Gastrocnemius medialis (tissue), 4 donors: Measurements from ENCODE around the gene GCH1. TPM values are rescaled to one million over a fixed set of nuclear protein-coding genes. Genes with fewer than 3 reads are reported as not detected.
"Not testable (repeated sequence)": the region's sequence is repeated elsewhere in the genome, so short reads cannot be mapped to it uniquely, and the experiment has no call there.

Source experiments
- ATAC-seq, 2 donors: fragments of 150-250 bp; one replicate each; pipeline ENCODE4 v1.9.1; 2016
- DNase-seq, 2 donors: peaks; one replicate each; pipeline ENCODE4 v3.0.0-alpha.2; 2019
- H3K27ac ChIP-seq, 4 donors: fragments of 200-600 bp; sonication (generic); 1 replicate in 1 of 4; 2 replicates in 3 of 4; pipeline ENCODE4 v1.5.1; 2016 to 2018; ENCODE audit warnings: mild to moderate bottlenecking in 2 of 4, moderate library complexity in 1 of 4
- H3K27me3 ChIP-seq, 3 donors: fragments of 200-600 bp; sonication (generic) in 2 of 3; 1 replicate in 1 of 3; 2 replicates in 2 of 3; pipeline versions ENCODE4 v1.5.1 to v1.6.0; 2016 to 2019; ENCODE audit warnings: mild to moderate bottlenecking in 1 of 3, moderate library complexity in 1 of 3
- H3K36me3 ChIP-seq, 2 donors: fragments of 200-600 bp; sonication (generic) in 1 of 2; one replicate each; pipeline ENCODE4 v1.5.1; 2017 to 2018
- H3K4me1 ChIP-seq, 2 donors: fragments of 200-600 bp; sonication (generic) in 1 of 2; one replicate each; pipeline ENCODE4 v1.5.1; 2016 to 2017; ENCODE audit warnings: mild to moderate bottlenecking in 2 of 2
- H3K4me3 ChIP-seq, 4 donors: fragments of 200-600 bp; sonication (generic) in 3 of 4; 1 replicate in 1 of 4; 2 replicates in 3 of 4; pipeline ENCODE4 v1.5.1; 2016 to 2019; ENCODE audit warnings: mild to moderate bottlenecking in 2 of 4
- H3K9me3 ChIP-seq, 3 donors: fragments of 200-600 bp; sonication (generic) in 2 of 3; 1 replicate in 1 of 3; 2 replicates in 2 of 3; pipeline ENCODE4 v1.5.1; 2016 to 2019
- POLR2A ChIP-seq, 2 donors: fragments of 450-650 bp; IDR thresholded peaks; one replicate each; pipeline ENCODE4 v1.6.1; 2017; ENCODE audit warnings: antibody characterized with exemption in 2 of 2, mild to moderate bottlenecking in 2 of 2, moderate library complexity in 2 of 2
- in situ Hi-C, 4 donors: fragments of 200-750 bp; cut with MboI; loops; one replicate each; pipeline versions ENCODE4 v1.15.0 to v1.8.0; 2017; ENCODE audit warnings: low sequenced_read_pairs in 4 of 4
- intact Hi-C: fragments of 100-400 bp; cut with DNase I; formaldehyde crosslinking; loops from one replicate; pipeline ENCODE4 v1.15.1; 2023; ENCODE audit warnings: low total_unique reads
- total RNA-seq, 4 donors: library from RNA; depleted of rRNA; stranded (reverse); fragments of >200 nt; gene quantifications; one replicate each; pipeline versions ENCODE4 v1.1.0 to v1.2.3, GENCODE V29; 2016
- TF ChIP-seq, protein P1 (sequence below), 5 experiments: fragments of 450-650 bp in 3 of 5; fragments of 200-600 bp in 2 of 5; sonication (generic) in 2 of 5; IDR thresholded peaks in 4 of 5; conservative IDR thresholded peaks in 1 of 5; 1 replicate in 4 of 5; 2 replicates in 1 of 5; pipeline ENCODE4 v1.5.1; 2016 to 2019; ENCODE audit warnings: antibody characterized with exemption in 5 of 5, mild to moderate bottlenecking in 3 of 5, moderate library complexity in 3 of 5

The GCH1 gene
- total RNA-seq, 4 donors from 2014 or later: 0.53 to 1.6 (median 0.92) TPM

GRCh38 chr14:54931598-54932340 lies 29.1 kb upstream of the GCH1 start:
- Histone ChIP-seq H3K9me3 (no peaks in the 10 kb centered on the region), H3K4me1 (no peaks in the 10 kb centered on the region), H3K36me3 (no peaks in the 10 kb centered on the region), H3K27me3 (no peaks in the 10 kb centered on the region), H3K27ac (no peak overlapping the region), H3K4me3 (no peak overlapping the region)
- in situ Hi-C loops (no loop called here), intact Hi-C loops (no loop called here)
- ATAC-seq (no peak), DNase-seq (no peak)
- TF ChIP-seq, protein P1, sequence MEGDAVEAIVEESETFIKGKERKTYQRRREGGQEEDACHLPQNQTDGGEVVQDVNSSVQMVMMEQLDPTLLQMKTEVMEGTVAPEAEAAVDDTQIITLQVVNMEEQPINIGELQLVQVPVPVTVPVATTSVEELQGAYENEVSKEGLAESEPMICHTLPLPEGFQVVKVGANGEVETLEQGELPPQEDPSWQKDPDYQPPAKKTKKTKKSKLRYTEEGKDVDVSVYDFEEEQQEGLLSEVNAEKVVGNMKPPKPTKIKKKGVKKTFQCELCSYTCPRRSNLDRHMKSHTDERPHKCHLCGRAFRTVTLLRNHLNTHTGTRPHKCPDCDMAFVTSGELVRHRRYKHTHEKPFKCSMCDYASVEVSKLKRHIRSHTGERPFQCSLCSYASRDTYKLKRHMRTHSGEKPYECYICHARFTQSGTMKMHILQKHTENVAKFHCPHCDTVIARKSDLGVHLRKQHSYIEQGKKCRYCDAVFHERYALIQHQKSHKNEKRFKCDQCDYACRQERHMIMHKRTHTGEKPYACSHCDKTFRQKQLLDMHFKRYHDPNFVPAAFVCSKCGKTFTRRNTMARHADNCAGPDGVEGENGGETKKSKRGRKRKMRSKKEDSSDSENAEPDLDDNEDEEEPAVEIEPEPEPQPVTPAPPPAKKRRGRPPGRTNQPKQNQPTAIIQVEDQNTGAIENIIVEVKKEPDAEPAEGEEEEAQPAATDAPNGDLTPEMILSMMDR (IDR thresholded peaks at IDR 0.05 in 4 of 5, conservative IDR thresholded peaks at IDR 0.05 in 1 of 5): no peak
- TF ChIP-seq POLR2A (IDR thresholded peaks at IDR 0.05): no peak

DNA sequence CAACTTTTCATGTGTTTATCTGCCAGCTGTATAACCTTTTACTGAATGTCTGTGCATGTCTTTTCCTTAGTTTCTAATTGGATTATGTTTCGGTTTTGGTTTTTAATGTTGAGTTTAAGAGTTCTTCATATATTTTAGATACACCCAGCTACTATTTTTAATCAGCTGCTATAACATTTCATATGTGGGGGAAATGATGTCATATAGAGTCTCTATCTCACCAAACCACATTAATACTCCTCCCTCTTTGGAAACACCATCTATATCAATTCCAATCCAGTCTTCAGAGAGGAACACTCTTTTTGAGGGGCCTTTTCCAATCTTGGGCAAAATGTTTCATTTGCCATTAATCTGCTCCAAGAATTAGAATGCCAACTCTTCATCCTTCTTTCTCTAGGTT lies 28.5 kb upstream of the GCH1 start:
- no peak overlapping the region for H3K27ac ChIP-seq
- no peak for TF ChIP-seq POLR2A (IDR thresholded peaks at IDR 0.05)
- TF ChIP-seq, protein P1 (IDR thresholded peaks at IDR 0.05 in 4 of 5, conservative IDR thresholded peaks at IDR 0.05 in 1 of 5): no peak
- in situ Hi-C loops (no loop called here), intact Hi-C loops (no loop called here)
- DNase-seq (no peak), ATAC-seq (no peak)
- H3K4me1 ChIP-seq: no peaks in the 10 kb centered on the region
- H3K9me3 ChIP-seq: no peaks in the 10 kb centered on the region
- H3K36me3 ChIP-seq: no peaks in the 10 kb centered on the region
- no peaks in the 10 kb centered on the region for H3K27me3 ChIP-seq
- H3K4me3 ChIP-seq: no peak overlapping the region

DNA sequence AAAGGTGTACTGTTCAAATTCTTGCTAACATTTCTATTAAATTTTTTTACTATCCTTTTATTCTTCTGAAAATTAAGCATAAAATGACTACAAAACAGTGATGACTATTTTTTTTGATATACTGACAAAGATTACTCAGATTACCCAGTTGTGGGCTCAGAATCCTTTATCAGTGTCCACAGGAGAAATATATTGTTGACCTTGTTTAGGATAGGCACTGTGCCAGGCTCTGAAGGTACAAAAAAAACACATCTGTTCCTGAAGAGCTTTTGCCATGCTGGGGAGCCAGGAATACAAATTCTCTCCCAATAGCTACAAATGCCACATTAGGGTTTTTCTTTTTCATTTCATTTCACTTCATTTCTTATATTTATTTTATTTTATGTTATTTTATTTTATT lies 26.9 kb upstream of the GCH1 start:
- Histone ChIP-seq H3K36me3 (no peaks in the 10 kb centered on the region), H3K4me1 (no peaks in the 10 kb centered on the region), H3K27ac (no peak overlapping the region), H3K9me3 (no peaks in the 10 kb centered on the region), H3K27me3 (no peaks in the 10 kb centered on the region), H3K4me3 (no peak overlapping the region)
- TF ChIP-seq, protein P1 (IDR thresholded peaks at IDR 0.05 in 4 of 5, conservative IDR thresholded peaks at IDR 0.05 in 1 of 5): no peak
- TF ChIP-seq POLR2A (IDR thresholded peaks at IDR 0.05): no peak
- no peak for ATAC-seq
- intact Hi-C loops (no loop called here), in situ Hi-C loops (no loop called here)
- no peak for DNase-seq

- intact Hi-C loops (no loop called here), in situ Hi-C loops (no loop called here)
- no peak for TF ChIP-seq POLR2A (IDR thresholded peaks at IDR 0.05)
- TF ChIP-seq, protein P1 (IDR thresholded peaks at IDR 0.05 in 4 of 5, conservative IDR thresholded peaks at IDR 0.05 in 1 of 5): no peak
- no peaks in the 10 kb centered on the region for H3K27me3 ChIP-seq
- ATAC-seq (no peak), DNase-seq (no peak)
- H3K27ac ChIP-seq: no peak overlapping the region
- H3K36me3 ChIP-seq: no peaks in the 10 kb centered on the region
- H3K9me3 ChIP-seq: no peaks in the 10 kb centered on the region
- H3K4me1 ChIP-seq: no peaks in the 10 kb centered on the region
- H3K4me3 ChIP-seq: no peak overlapping the region
These were observed 25.6 kb upstream of the GCH1 start for GRCh38 chr14:54928216-54928615.

GRCh38 chr14:54927551-54927950 lies 24.9 kb upstream of the GCH1 start:
- no peaks in the 10 kb centered on the region for H3K36me3 ChIP-seq
- no peak overlapping the region for H3K27ac ChIP-seq
- ATAC-seq: no peak
- H3K27me3 ChIP-seq: no peaks in the 10 kb centered on the region
- no peaks in the 10 kb centered on the region for H3K4me1 ChIP-seq
- TF ChIP-seq POLR2A (IDR thresholded peaks at IDR 0.05): no peak
- TF ChIP-seq, protein P1 (IDR thresholded peaks at IDR 0.05 in 4 of 5, conservative IDR thresholded peaks at IDR 0.05 in 1 of 5): no peak
- H3K9me3 ChIP-seq: no peaks in the 10 kb centered on the region
- H3K4me3 ChIP-seq: no peak overlapping the region
- intact Hi-C loops: no loop called here
- in situ Hi-C loops: no loop called here
- DNase-seq: no peak

DNA sequence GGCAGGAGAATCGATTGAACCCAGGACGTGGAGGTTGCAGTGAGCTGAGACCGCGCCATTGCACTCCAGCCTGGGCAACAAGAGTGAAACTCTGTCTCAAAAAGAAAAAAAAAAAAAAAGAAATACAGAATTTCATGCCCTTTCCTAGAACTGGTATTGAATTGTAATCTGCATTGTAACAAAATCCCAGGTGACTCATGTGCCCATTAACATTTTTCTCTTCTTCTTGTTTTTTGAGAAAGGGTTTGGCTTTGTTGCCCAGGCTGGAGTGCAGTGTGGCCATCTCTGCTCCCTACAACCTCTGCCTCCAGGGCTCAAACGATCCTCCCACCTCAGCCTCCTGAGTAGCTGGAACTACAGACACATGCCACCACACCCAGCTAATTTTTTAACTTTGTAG lies 23.9 kb upstream of the GCH1 start:
- intact Hi-C loops, DNase-seq, H3K27ac ChIP-seq, H3K9me3 ChIP-seq, H3K4me3 ChIP-seq, H3K27me3 ChIP-seq, ATAC-seq, H3K36me3 ChIP-seq, in situ Hi-C loops, H3K4me1 ChIP-seq: not testable (repeated sequence)
